GM18502 (cell line): ENCODE data around the gene TANGO6.
A peak's percentile ranks its signal among the peaks of the same experiment; 100 is the strongest.

Experiments used
- ATAC-seq: cut with Tn5 transposase; IDR thresholded peaks from one replicate; pipeline ENCODE4 v1.9.1; 2021; ENCODE audit warnings: mild to moderate bottlenecking; ENCODE audit not compliant: unreplicated experiment, poor library complexity

Gene TANGO6

GRCh38 chr16:69131839-69132423 is 288.6 kb downstream of the TANGO6 start:
- peak; percentile 40 for ATAC-seq

- ATAC-seq, result peak; percentile 85
Observed at GRCh38 chr16:69132424-69133252, 289.3 kb downstream of the TANGO6 start, which contains the start of the genes CHTF8 and UTP4. Gene CHTF8 (minus strand): TSS chr16:69132588. CDS start chr16:69121458, 11,130 bp downstream. Gene UTP4 (plus strand): TSS chr16:69132649. CDS start chr16:69133460, 811 bp downstream.

- no peak for ATAC-seq
Observed at GRCh38 chr16:69133373-69133954, 290.1 kb downstream of the TANGO6 start.
